ENCODE measurements around the gene PDE5A.
"Not testable (repeated sequence)": the region's sequence is repeated elsewhere in the genome, so short reads cannot be mapped to it uniquely, and the experiment has no call there.

Gene PDE5A

DNA sequence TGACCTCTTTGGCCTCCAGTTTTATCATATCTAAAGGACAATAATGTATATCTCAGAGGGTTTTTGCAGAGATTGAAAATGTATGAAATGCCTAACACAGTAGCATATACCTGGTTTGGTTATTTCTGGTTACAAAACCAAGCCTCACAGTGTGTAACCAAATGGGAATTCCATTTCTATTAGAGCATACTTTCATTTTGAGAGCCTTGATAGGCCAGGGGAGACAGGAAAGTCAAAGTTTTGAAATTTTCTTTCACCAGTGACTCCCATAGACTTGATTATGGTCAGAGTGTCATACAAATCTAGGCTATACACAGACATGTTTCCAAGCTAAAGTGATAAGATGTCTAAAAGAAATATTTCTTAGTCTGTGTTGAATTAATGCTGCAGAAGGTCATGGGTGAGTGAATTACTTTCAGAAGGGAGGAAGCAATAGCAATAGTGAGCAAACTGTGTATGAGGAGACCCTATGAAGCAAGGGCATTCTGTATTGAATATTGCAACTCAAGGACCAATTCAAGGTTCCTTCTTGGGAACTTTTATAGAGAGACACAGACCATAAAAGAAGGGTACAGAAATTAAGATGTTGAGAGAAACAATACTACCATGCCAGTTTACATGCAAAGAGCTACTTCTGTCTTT lies 151.1 kb downstream of the PDE5A start:
- DNase-seq (ENCODE audit: low spot score), result no peak

DNA sequence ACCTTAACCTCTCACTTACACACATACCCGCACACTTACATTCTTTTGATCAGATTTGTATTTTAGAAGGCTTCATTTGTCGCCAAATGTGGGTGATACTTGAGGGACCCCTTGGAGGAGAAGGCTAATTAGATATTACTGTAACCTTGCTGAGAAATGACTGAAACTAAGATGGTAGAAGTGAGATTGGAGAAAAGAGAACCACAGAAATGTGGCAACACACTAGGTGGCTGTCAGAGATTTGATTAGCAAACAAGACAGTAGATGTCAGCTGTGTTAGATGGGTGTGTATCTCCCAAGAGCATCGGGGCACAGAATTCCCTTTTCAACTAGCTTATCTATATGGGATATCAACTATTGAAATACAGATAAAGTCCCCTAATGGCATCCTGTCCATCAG lies 157.3 kb downstream of the PDE5A start:
- no peak for DNase-seq (ENCODE audit: low spot score)

DNA sequence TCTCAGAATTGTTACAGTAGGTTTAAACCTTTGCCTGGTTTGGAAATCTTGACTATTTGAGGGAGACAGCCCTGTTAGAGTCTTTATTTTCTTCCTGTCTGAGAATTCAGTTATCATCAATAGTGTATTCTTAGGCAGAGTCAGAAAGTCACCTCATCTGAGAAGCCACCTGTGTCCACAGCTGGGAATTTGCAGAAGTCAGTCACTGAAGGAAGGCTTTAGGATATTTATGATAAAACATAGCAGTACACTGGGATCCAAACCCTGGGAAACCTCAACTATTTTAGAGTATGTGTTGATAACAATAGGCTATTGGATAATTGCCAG lies 157.9 kb downstream of the PDE5A start:
- DNase-seq (ENCODE audit: low spot score), result not testable (repeated sequence)

DNA sequence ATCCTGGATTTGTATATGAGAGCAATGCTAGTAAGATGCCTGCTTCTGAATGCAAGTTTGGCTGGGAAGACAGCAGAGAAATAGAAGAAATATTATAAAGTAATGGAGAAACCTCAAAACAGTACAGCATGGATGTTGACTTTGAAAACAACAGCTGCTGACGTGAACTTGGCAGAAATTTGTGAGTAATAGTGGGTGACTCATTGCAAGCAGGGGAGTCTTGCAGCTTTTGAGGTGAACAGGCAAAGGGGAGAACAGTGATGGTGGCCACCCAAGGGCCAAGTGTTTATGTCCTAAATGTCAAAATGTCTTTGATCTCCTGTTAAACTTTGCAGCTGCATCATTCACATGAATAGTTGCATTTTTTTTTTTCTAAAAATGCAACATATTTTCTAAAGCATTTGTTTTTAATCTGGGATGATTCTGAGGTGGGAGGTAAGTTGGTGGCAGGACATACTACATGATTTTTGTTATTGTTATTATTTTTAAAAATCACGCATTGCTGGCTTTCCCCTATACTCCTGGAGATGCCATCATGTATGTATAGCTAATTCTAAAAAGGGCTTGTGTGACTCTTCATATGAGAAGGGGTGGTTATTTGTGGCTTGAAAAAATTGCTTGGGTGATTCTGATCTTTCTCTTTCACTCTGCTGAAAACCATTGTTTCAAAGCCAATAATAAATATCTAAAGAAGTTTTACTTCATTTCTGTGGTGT lies 158.4 kb downstream of the PDE5A start:
- not testable (repeated sequence) for DNase-seq (ENCODE audit: low spot score)

DNA sequence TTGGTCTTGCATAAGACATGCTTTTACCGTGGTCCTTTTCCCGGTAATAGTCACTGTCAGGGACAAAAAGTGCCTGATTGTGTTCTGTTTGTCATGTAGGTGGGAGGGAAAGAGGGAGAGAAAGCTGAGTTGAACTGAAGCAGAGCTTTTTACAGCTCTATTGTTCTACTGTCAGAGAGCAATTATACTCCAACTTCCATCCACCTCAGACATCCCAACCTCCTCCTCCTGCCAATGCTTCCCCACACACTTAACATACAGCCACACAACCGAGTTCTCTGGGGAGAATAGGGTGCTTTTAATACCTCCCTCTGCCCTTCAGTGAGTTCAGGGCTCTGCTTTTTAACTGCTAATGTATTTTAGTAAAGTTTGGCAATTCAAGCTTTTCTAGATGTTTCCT lies 159.6 kb downstream of the PDE5A start:
- DNase-seq (ENCODE audit: low spot score), result not testable (repeated sequence)

DNA sequence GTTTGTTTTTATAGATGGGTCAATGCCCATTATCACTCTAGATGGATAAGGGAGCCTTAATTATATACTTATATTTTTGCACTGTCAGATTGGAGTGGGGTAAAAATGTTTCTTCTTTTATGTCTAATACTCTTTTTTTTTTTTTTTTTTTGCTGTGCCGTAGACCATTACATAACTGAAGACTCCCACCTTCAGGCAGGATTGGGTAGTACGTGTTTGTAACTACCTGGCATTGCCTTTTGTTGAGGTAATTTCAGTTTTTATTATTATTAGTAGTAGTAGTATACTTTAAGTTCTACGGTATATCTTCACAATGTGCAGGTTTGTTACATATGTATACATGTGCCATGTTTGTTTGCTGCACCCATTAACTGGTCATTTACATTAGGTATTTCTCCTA lies 165.9 kb downstream of the PDE5A start:
- not testable (repeated sequence) for DNase-seq (ENCODE audit: low spot score)

DNA sequence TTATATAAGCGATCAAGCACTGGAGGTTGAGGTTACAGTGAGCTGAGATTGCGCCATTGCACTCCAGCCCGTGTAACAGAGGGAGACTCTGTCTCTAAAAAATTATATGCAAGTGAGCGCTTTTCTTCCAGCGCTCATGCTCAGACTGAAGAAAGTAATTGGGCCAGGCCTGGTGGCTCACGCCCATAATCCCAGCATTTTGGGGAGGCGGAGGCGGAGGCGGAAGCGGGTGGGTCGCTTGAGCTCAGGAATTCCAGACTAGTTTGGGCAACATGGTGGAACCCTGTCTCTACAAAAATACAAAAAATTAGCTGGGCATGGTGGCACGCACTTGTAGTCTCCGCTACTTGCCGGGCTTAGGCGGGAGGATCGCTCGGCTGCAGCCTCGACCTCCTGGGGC lies 172.9 kb downstream of the PDE5A start:
- DNase-seq (ENCODE audit: low spot score), result peak; percentile 10

DNA sequence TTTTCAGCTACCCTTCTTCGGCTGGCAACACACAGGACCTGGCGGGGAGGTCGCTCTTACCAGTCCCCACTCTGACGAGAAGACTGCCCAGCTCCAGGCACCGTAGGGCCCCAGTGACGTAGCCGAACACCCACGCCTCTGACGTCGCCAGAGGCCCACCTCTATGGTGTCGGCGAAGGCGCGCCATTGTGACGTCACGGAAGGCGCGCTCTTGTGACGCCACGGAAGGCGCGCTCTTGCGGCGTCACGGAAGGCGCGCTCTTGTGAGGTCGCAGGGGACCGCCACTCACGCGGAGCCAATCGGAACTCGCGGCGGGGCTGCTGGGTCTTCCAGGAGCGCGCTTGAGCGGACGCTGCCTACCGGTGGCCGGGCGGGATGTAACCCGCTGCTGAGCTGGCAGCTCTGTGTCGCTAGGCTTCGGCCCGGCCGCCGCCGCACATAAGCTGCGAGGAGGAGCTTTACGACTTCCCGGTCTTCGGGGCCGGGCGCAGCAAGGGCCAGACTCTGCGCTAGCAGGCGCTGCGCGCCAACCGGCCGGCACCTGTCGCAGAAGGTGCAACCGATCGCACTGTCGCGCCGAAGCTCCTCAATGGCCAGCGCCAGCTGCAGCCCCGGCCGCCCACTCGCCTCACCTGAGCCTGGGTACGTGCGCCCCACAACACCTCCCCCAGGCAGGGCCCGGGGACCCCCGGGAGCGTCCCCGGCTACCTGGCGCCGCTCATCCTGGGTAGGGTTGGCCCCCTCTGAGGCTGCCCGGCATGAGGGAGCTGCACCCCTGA lies 173.9 kb downstream of the PDE5A start:
- peak; percentile 96 for DNase-seq (ENCODE audit: low spot score)

DNA sequence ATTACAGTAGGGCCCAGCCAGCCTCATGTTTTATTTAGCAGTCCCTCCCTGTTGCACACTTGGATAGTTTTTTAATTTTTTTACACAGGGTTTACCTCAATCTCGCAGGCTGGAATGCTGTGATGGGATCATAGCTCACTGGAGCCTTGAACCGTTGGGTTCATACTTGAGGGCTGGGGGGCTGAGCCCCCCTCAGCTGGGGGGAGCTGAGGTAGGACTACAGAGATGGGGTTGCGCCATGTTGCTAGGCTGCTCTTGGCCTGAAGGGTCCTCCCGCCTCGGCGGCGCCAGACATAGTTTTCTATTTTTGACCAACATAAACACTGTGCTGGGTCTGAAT lies 174.5 kb downstream of the PDE5A start:
- not testable (repeated sequence) for DNase-seq (ENCODE audit: low spot score)

DNA sequence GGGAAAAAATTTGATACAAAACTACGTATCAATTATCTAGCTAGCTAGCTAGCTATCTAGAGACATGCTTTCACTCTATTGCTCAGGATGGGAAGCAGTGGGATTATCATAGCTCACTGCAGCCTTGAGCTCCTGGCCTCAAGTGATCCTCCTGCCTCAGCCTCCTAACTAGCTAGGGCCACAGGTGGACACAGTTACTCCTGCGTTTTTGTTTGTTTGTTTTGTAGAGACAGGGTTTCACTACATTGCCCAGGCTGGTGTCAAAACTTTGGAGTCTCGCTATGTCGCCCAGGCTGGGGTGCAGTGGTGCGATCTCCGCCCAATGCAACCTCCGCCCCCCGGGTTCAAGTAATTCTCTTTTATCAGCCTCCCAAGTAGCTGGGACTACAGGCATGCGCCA lies 175.3 kb downstream of the PDE5A start:
- DNase-seq (ENCODE audit: low spot score), result not testable (repeated sequence)

DNA sequence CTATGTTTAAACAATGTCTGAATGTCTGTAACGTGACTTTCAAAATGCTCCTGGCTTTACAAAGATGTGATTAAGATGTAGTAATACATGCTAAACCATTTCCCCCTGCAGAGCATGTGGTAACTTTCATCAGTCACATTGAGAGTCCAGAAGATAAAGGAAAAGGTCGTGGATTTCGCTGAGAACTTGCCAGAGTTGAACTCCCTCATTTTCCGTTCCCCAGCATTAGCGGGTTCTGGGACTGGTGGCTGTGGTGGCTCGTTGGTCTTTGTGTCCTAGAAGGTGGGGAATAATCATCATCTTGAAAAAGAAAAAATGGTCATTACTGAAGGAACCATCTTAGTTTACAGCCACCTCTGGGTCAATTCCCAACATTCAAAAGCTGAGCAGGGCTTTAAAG lies 178.8 kb downstream of the PDE5A start:
- not testable (repeated sequence) for DNase-seq (ENCODE audit: low spot score)

Small RNAs within 50 kb of the gene (small RNA-seq; reads per million reads assigned to genes)
- 0 reads per million in 2 experiments for gene RF00614
